K562 (cell line): ENCODE data around the gene BICC1. TPM values are rescaled to one million over a fixed set of nuclear protein-coding genes. Genes with fewer than 3 reads are reported as not detected.
A peak's percentile ranks its signal among the peaks of the same experiment; 100 is the strongest.

Source experiments
- ATAC-seq: fragments of 200-7000 bp; cut with Tn5 transposase; 3 replicates; pipeline ENCODE4 v1.9.1; 2020; ENCODE audit warnings: moderate library complexity
- BruUV-seq: library from RNA; stranded (reverse); fragments of 400-500 nt; replicated peaks from 2 replicates; lab custom pipeline; 2021; lab: Mats Ljungman, UMichigan
- CTCF ChIA-PET: fragments of 300-600 bp; formaldehyde crosslinking; extraction: SDS; loops from one replicate; lab custom pipeline; 2021; ENCODE audit warnings: low intra/inter-chr PET ratio; lab: Yijun Ruan, JAX
- POLR2A ChIA-PET: fragments of 300-600, 350-650 bp; sonication (Branson Sonifier 250); formaldehyde crosslinking; extraction: SDS; loops from one replicate; lab custom pipeline; 2021; ENCODE audit warnings: antibody characterized with exemption, inconsistent platforms; lab: Yijun Ruan, JAX
- DNase-seq, 4 experiments: peaks; one replicate each; pipeline versions ENCODE4 v3.0.0 to v3.0.0-alpha.2; 2011 to 2018; ENCODE audit warnings: low spot score in 3 of 4, mixed read lengths in 3 of 4; ENCODE audit errors: extremely low read depth in 1 of 4
- FAIRE-seq: peaks from 2 replicates; lab custom pipeline; 2011; peaks lifted over from hg19 to GRCh38; lab: Jason Lieb, UNC
- H2AFZ ChIP-seq: 2 replicates; pipeline ENCODE4 v1.6.0; 2011; ENCODE audit warnings: low read depth, low read length, control low read depth, inconsistent platforms
- H3K27ac ChIP-seq: fragments of 200-600 bp; 3 replicates; pipeline ENCODE4 v1.8.0; 2011; ENCODE audit warnings: low read depth, mild to moderate bottlenecking, control low read depth, inconsistent platforms, low read length, moderate library complexity, mixed read lengths; ENCODE audit errors: extremely low read depth
- H3K27me3 ChIP-seq, 2 experiments: fragments of 300-600 bp in 1 of 2; 2 replicates in 1 of 2; 3 replicates in 1 of 2; pipeline versions ENCODE4 v1.6.0 to v1.8.0; 2011; ENCODE audit warnings: inconsistent platforms in 2 of 2, low read length in 2 of 2, mild to moderate bottlenecking in 1 of 2, mixed read lengths in 1 of 2, moderate library complexity in 1 of 2; ENCODE audit not compliant: control insufficient read depth in 2 of 2, insufficient read depth in 2 of 2
- H3K36me3 ChIP-seq: fragments of 300-600 bp; 3 replicates; pipeline ENCODE4 v1.8.0; 2011; ENCODE audit warnings: mild to moderate bottlenecking, low read length, inconsistent platforms; ENCODE audit not compliant: control insufficient read depth, insufficient read depth
- H3K4me1 ChIP-seq, 2 experiments: fragments of 200-600 bp in 1 of 2; replicated peaks in 1 of 2; 2 replicates in 1 of 2; 3 replicates in 1 of 2; pipeline versions ENCODE4 v1.5.1 to v1.8.0; 2011; ENCODE audit warnings: inconsistent platforms in 2 of 2, low read length in 2 of 2, mild to moderate bottlenecking in 1 of 2, mixed read lengths in 1 of 2, moderate library complexity in 1 of 2; ENCODE audit not compliant: control insufficient read depth in 2 of 2, insufficient read depth in 2 of 2
- H3K4me2 ChIP-seq: 2 replicates; pipeline ENCODE4 v1.6.1; 2011; ENCODE audit warnings: low read length, control low read depth, inconsistent platforms, mixed read lengths; ENCODE audit not compliant: insufficient read depth
- H3K4me3 ChIP-seq: fragments of 200-600 bp; sonication (generic), shearing (Covaris generic); 2 replicates; pipeline ENCODE4 v1.5.1; 2016; ENCODE audit warnings: control low read depth, inconsistent platforms
- H3K79me2 ChIP-seq: fragments of 200-600 bp; 3 replicates; pipeline ENCODE4 v1.8.0; 2011; ENCODE audit warnings: low read length, inconsistent platforms; ENCODE audit not compliant: control insufficient read depth, insufficient read depth
- H3K9ac ChIP-seq, 2 experiments: 2 replicates each; pipeline versions ENCODE4 v1.6.0 to v1.6.1; 2011; ENCODE audit warnings: low read depth in 2 of 2, low read length in 2 of 2, control low read depth in 1 of 2, inconsistent platforms in 1 of 2, mild to moderate bottlenecking in 1 of 2, mixed read lengths in 1 of 2; ENCODE audit not compliant: insufficient read depth in 1 of 2
- H3K9me1 ChIP-seq: one replicate; pipeline ENCODE4 v1.6.0; 2011; ENCODE audit warnings: inconsistent platforms, mild to moderate bottlenecking, low read length, moderate library complexity; ENCODE audit not compliant: control insufficient read depth, insufficient read depth
- H3K9me3 ChIP-seq: replicated peaks from 2 replicates; pipeline ENCODE4 v1.5.1; 2011; ENCODE audit warnings: low read depth, low read length, inconsistent platforms; ENCODE audit not compliant: control insufficient read depth, insufficient read depth
- H4K20me1 ChIP-seq: replicated peaks from 2 replicates; pipeline ENCODE4 v1.6.1; 2011; ENCODE audit warnings: low read length, inconsistent platforms, mixed read lengths; ENCODE audit not compliant: control insufficient read depth, insufficient read depth
- ARID1B ChIP-seq: fragments of 450-650 bp; IDR thresholded peaks from 2 replicates; pipeline ENCODE4 v1.6.1; 2016; ENCODE audit warnings: antibody characterized with exemption, mild to moderate bottlenecking, inconsistent platforms
- ATF1 ChIP-seq, 2 experiments: fragments of 450-650 bp in 1 of 2; IDR thresholded peaks; 2 replicates each; pipeline ENCODE4 v1.6.1; 2016; ENCODE audit warnings: missing compliant biosample characterization in 1 of 2, missing genetic modification characterization in 1 of 2
- C11orf30 ChIP-seq: fragments of 450-650 bp; IDR thresholded peaks from 2 replicates; pipeline ENCODE4 v1.6.1; 2016; ENCODE audit warnings: low read depth, mild to moderate bottlenecking
- MAFG ChIP-seq: fragments of 450-650 bp; conservative IDR thresholded peaks from 2 replicates; pipeline ENCODE4 v1.6.1; 2016; ENCODE audit warnings: missing genetic modification characterization, missing compliant biosample characterization
- NEUROD1 ChIP-seq: fragments of 150-350 bp; IDR thresholded peaks from 2 replicates; pipeline ENCODE4 v1.6.1; 2014; ENCODE audit warnings: borderline replicate concordance, low read length, low read depth; ENCODE audit not compliant: partially characterized antibody
- RFX7 ChIP-seq: fragments of 250-450 bp; sonication (Bioruptor Pico); IDR thresholded peaks from 2 replicates; pipeline ENCODE4 v1.5.1; 2021; ENCODE audit warnings: mild to moderate bottlenecking
- TAL1 ChIP-seq: fragments of 450-650 bp; IDR thresholded peaks from 2 replicates; pipeline ENCODE4 v1.6.1; 2016; ENCODE audit warnings: mild to moderate bottlenecking
- TEAD4 ChIP-seq, 2 experiments: sonication (generic) in 1 of 2; formaldehyde crosslinking in 1 of 2; IDR thresholded peaks; 2 replicates each; pipeline versions ENCODE4 v1.6.1 to v1.8.0; 2012 to 2022; ENCODE audit warnings: borderline replicate concordance in 1 of 2, inconsistent platforms in 1 of 2, low read length in 1 of 2, mild to moderate bottlenecking in 1 of 2, missing genetic modification reagents in 1 of 2
- ZNF316 ChIP-seq: fragments of 450-650 bp; IDR thresholded peaks from 2 replicates; pipeline ENCODE4 v1.6.1; 2016
- WGBS: fragments of 100-300 bp; shearing (Covaris generic); methylation state at CpG from one replicate; pipeline ENCODE4 v1.1.6; 2016; ENCODE audit warnings: low coverage, mixed read lengths; ENCODE audit not compliant: insufficient coverage; ENCODE audit errors: missing lambda C conversion rate; 5-methylcytosine and 5-hydroxymethylcytosine counted together
- in situ Hi-C: fragments of 300-500 bp; cut with MboI; formaldehyde crosslinking; loops from 4 replicates; pipeline ENCODE4 v1.15.0; 2018; ENCODE audit warnings: inconsistent platforms, mixed read lengths
- intact Hi-C: fragments of 100-400 bp; cut with micrococcal nuclease; formaldehyde crosslinking; loops from 2 replicates; pipeline ENCODE4 v1.14.2; 2022
- polyA plus RNA-seq, 8 experiments: library from polyadenylated mRNA; depleted of rRNA in 4 of 8; stranded (reverse) in 5 of 8; unstranded in 3 of 8; fragments of >200 nt; fragmentation: Nextera tagmentation in 2 of 8; fragmentation: Illumina TruSeq in 1 of 8; extraction: Ambion mirVana in 2 of 8; extraction: Trizol in 1 of 8; gene quantifications; 2 replicates each; pipeline versions ENCODE4 v1.2.1 to v1.2.3, GENCODE V29; 2011 to 2014; ENCODE audit warnings: inconsistent platforms in 1 of 8, missing spikeins in 1 of 8
- total RNA-seq, 7 experiments: library from RNA; depleted of rRNA in 6 of 7; stranded (reverse); fragments of >200 nt in 6 of 7; fragmentation: Illumina TruSeq in 2 of 7; extraction: Trizol in 2 of 7; gene quantifications; 2 replicates each; pipeline versions ENCODE4 v1.2.1 to v1.2.3, GENCODE V29; 2011 to 2021; ENCODE audit warnings: low replicate concordance in 1 of 7
- TF ChIP-seq, protein P1 (sequence below), 2 experiments: fragments of 450-650 bp; IDR thresholded peaks; 2 replicates each; pipeline ENCODE4 v1.6.1; 2016

Gene BICC1
- total and polyA plus RNA-seq, 9 of the 15 experiments (the other 6 are each of a cell fraction or from before 2014, with no cell fraction given), result not detected

DNA sequence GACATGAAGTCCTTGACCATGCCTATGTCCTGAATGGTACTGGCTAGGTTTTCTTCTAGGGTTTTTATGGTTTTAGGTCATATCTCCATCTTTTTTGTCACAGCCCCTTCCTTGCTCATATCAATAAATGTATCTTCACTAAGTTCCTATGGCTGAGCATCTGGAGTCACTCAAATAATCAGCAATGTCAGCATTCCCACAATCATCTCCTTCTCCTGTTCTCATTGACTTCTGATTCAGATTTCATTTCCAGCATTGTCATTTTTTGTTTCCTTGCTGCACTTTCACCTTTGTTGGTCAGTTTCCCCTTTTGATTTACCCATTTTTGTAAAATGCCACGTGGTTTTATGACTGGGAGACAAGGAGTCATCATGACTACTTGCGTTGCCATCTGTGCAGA lies 181.2 kb downstream of the BICC1 start:
- no peaks in the 10 kb centered on the region for H4K20me1 ChIP-seq
- no TSS peak for BruUV-seq

More for the DNA sequence above, 181.2 kb downstream of the BICC1 start:
- H3K79me2 ChIP-seq, result no peaks in the 10 kb centered on the region
- H3K9me3 ChIP-seq, result no peaks in the 10 kb centered on the region
- intact Hi-C loops, result no loop called here
- no peaks in the 10 kb centered on the region for H3K27me3 ChIP-seq
- ATAC-seq, result no peak
- no peak for FAIRE-seq
- H3K4me1 ChIP-seq, result no peaks in the 10 kb centered on the region
- H3K9me1 ChIP-seq, result no peaks in the 10 kb centered on the region
- CTCF ChIA-PET, result no interaction called here
- in situ Hi-C loops, result no loop called here
- no peak overlapping the region for H2AFZ ChIP-seq
- POLR2A ChIA-PET, result no interaction called here
- no peak for DNase-seq
- 0 out of 2 replicates have a peak overlapping the region, but pooled peaks have one; percentile 11 for H3K4me2 ChIP-seq
- no peak overlapping the region for H3K4me3 ChIP-seq
- H3K27ac ChIP-seq, result no peak overlapping the region
- H3K9ac ChIP-seq, result no peak overlapping the region
- 0 out of 2 replicates have a peak, but pooled peaks have one; percentile 26 for TF ChIP-seq C11orf30
- TF ChIP-seq ZNF316, result peak; percentile 57
- TF ChIP-seq MAFG, result 0 out of 2 replicates have a peak, but pooled peaks have one; percentile 13
- TF ChIP-seq NEUROD1, result no peak
- no peak for TF ChIP-seq RFX7 (CRISPR knock-in tag)
- TF ChIP-seq ATF1 (CRISPR knock-in tag; IDR thresholded peaks at IDR 0.05), result no peak
- TF ChIP-seq ATF1 (tag; IDR thresholded peaks at IDR 0.05), result no peak
- TF ChIP-seq TEAD4 (IDR thresholded peaks at IDR 0.05; ENCODE audit: low read length), result 0 out of 2 replicates have a peak, but pooled peaks have one; percentile 16
- TF ChIP-seq TEAD4 (CRISPR knock-in tag; IDR thresholded peaks at IDR 0.05; ENCODE audit: borderline replicate concordance), result no peak
- peak; percentile 33; the same call in 1 of the 2 replicates for TF ChIP-seq TAL1
- TF ChIP-seq, protein P1, sequence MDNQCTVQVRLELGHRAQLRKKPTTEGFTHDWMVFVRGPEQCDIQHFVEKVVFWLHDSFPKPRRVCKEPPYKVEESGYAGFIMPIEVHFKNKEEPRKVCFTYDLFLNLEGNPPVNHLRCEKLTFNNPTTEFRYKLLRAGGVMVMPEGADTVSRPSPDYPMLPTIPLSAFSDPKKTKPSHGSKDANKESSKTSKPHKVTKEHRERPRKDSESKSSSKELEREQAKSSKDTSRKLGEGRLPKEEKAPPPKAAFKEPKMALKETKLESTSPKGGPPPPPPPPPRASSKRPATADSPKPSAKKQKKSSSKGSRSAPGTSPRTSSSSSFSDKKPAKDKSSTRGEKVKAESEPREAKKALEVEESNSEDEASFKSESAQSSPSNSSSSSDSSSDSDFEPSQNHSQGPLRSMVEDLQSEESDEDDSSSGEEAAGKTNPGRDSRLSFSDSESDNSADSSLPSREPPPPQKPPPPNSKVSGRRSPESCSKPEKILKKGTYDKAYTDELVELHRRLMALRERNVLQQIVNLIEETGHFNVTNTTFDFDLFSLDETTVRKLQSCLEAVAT (IDR thresholded peaks at IDR 0.05), result no peak
- peak; percentile 39 for TF ChIP-seq ARID1B
- WGBS, result 0% methylated on average over 2 of the region's 2 CpGs
- H3K36me3 ChIP-seq, result no peaks in the 10 kb centered on the region
